Adrenal gland (tissue), 5 donors: ENCODE data around the gene CREB5.

Experiments
- POLR2A ChIP-seq, 2 donors: fragments of 450-650 bp; IDR thresholded peaks; one replicate each; pipeline ENCODE4 v1.6.1; 2017; ENCODE audit warnings: antibody characterized with exemption in 2 of 2, mild to moderate bottlenecking in 2 of 2, moderate library complexity in 1 of 2
- TF ChIP-seq, protein P1 (sequence below), 6 experiments: fragments of 450-650 bp in 4 of 6; fragments of 200-600 bp in 2 of 6; sonication (generic) in 1 of 6; IDR thresholded peaks; 1 replicate in 5 of 6; 2 replicates in 1 of 6; pipeline versions ENCODE4 v1.5.1 to v1.8.0; 2016 to 2021; ENCODE audit warnings: antibody characterized with exemption in 6 of 6, mild to moderate bottlenecking in 2 of 6, moderate library complexity in 1 of 6
- donor health status: DM: no; HTN: no; CAD: no.

DNA sequence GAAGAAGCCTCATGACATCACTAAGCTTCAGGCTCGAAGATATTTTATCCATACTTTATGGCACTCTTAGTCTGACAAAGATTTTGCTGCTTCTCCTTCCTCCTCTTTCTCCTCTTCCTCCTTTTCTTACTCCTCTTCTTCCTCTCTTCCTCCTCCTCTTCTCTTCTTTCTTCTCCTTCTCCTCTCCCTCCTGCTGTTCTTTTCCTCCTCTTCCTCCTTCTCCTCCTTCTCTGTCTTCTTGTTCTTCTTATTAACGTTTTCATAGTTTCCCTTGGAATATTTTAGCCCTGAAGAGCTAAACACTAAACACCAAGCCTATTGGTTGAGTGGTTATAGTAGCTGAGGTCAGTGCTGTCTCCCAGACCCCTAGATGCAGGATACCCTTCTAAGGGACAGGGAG lies 137.7 kb downstream of the CREB5 start:
- TF ChIP-seq, protein P1, sequence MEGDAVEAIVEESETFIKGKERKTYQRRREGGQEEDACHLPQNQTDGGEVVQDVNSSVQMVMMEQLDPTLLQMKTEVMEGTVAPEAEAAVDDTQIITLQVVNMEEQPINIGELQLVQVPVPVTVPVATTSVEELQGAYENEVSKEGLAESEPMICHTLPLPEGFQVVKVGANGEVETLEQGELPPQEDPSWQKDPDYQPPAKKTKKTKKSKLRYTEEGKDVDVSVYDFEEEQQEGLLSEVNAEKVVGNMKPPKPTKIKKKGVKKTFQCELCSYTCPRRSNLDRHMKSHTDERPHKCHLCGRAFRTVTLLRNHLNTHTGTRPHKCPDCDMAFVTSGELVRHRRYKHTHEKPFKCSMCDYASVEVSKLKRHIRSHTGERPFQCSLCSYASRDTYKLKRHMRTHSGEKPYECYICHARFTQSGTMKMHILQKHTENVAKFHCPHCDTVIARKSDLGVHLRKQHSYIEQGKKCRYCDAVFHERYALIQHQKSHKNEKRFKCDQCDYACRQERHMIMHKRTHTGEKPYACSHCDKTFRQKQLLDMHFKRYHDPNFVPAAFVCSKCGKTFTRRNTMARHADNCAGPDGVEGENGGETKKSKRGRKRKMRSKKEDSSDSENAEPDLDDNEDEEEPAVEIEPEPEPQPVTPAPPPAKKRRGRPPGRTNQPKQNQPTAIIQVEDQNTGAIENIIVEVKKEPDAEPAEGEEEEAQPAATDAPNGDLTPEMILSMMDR (IDR thresholded peaks at IDR 0.05) = no peak
- TF ChIP-seq POLR2A (IDR thresholded peaks at IDR 0.05) = no peak
